Ishikawa (cell line): ENCODE results near the gene SMIM1.

Experiments
- TEAD4 ChIP-seq: IDR thresholded peaks from 2 replicates; pipeline ENCODE4 v1.6.1; 2012
- YY1 ChIP-seq: IDR thresholded peaks from 2 replicates; pipeline ENCODE4 v1.6.1; 2012; ENCODE audit warnings: low read depth

GRCh38 chr1:3789421-3790300 is 17.1 kb downstream of the SMIM1 start:
- TF ChIP-seq TEAD4, result no peak
- TF ChIP-seq YY1, result no peak
